Measurements from ENCODE around the gene PSMA5.

The PSMA5 gene

DNA sequence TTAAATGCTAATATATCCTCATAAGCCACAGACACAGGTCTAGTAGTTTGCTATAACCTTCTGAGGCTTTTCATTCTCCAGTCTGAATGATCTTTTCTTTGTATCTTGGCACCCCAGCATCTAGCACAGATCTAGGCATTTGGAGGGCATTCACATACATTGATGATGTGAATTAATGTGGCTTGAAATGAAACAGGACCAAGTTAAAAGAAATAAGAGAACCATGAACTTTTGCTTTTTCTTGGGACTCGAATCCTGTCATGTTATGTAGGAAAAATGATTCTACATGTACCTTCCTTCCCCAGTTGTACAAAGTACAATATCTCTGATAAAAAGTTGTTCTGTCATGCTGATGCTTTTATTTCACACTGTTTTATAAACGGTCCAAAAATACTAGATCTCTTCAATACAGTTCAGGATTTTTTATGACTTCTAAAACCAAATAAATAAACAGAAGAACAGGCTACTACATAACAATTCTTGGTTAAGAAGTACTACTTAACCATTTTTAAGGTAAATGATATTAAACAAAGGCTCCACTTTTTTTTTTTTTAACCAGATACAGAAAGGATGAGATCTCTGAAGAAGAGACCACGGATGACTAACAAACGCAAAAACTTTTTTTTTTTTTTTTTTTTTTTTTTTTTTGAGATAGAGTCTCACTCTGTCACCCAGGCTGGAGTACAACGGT lies 31.5 kb downstream of the PSMA5 start:
- TF ChIP-seq, protein P1, sequence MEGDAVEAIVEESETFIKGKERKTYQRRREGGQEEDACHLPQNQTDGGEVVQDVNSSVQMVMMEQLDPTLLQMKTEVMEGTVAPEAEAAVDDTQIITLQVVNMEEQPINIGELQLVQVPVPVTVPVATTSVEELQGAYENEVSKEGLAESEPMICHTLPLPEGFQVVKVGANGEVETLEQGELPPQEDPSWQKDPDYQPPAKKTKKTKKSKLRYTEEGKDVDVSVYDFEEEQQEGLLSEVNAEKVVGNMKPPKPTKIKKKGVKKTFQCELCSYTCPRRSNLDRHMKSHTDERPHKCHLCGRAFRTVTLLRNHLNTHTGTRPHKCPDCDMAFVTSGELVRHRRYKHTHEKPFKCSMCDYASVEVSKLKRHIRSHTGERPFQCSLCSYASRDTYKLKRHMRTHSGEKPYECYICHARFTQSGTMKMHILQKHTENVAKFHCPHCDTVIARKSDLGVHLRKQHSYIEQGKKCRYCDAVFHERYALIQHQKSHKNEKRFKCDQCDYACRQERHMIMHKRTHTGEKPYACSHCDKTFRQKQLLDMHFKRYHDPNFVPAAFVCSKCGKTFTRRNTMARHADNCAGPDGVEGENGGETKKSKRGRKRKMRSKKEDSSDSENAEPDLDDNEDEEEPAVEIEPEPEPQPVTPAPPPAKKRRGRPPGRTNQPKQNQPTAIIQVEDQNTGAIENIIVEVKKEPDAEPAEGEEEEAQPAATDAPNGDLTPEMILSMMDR (IDR thresholded peaks at IDR 0.05), result no peak
- TF ChIP-seq ZFX (IDR thresholded peaks at IDR 0.05; ENCODE audit: borderline replicate concordance), result no peak
- H3K27ac ChIP-seq, result no peak overlapping the region

DNA sequence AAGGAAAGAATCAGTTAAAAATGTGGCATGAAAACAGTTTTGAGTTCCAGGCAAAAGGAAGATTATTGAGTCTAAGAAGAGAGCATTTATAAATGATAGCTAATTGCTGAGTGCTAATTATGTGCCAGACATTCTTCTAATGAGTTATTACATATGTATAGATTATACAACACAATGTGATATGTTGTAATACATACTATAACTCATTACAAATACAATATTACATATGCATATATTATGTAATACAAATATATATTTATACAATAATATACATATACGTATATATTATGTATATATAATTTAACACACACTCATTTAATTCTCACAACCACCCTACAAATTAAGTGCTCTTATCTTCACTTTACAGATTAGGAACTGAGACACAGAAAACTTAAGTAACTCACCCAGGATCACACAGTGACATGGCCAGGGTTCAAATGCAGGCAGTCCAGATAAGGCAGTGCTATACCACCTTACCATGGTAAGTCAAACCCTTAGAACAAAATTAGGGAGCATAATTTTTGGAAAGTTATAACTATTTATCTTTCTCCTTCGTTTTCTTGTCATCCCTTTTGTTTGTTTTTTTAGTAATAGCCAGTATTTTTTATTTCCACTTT lies 32.5 kb downstream of the PSMA5 start:
- peak overlapping the region; percentile 72 for H3K27ac ChIP-seq
- TF ChIP-seq, protein P1 (IDR thresholded peaks at IDR 0.05), result no peak
- TF ChIP-seq ZFX (IDR thresholded peaks at IDR 0.05; ENCODE audit: borderline replicate concordance), result no peak

DNA sequence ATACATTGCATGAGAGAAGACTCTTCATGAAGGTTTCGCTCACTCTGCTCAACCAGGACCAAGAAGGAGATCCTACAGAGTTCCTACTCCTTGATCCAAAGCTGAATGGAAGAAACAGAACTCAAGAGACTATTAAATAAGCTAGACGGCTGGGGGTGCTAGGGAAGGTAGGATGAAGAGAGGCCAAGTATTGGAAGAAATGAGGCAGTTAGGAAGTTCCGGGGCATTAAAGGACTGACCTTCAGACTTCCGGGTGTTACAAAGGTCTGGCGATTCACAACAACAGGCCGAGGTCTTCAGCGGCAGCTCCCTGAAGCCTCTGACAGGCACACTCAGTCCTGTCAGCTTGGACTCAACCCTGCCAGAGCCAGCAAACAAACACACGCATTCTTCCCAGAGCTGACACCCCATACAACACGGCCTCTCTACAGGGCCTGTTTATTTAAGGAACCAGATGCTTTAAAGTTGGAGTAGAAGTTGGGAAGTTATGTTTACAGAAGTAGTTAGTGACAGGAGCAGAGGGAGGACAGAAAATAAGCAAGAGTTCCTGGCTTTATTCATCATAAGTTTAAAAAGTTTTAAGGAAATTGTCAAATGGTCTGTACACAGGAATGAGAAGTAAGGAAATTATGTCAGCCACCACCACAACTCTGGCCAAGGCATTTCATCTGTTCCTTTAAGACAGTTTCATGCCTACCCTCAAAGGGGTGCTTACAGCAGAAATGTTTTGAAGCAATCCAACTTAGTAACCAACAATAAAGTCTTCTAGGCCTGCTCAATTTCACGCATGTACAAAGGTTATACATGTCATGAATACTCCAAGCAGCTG lies 33.2 kb downstream of the PSMA5 start:
- H3K27ac ChIP-seq, result peak overlapping the region; percentile 72
- no peak for TF ChIP-seq ZFX (IDR thresholded peaks at IDR 0.05; ENCODE audit: borderline replicate concordance)
- TF ChIP-seq, protein P1 (IDR thresholded peaks at IDR 0.05), result no peak

DNA sequence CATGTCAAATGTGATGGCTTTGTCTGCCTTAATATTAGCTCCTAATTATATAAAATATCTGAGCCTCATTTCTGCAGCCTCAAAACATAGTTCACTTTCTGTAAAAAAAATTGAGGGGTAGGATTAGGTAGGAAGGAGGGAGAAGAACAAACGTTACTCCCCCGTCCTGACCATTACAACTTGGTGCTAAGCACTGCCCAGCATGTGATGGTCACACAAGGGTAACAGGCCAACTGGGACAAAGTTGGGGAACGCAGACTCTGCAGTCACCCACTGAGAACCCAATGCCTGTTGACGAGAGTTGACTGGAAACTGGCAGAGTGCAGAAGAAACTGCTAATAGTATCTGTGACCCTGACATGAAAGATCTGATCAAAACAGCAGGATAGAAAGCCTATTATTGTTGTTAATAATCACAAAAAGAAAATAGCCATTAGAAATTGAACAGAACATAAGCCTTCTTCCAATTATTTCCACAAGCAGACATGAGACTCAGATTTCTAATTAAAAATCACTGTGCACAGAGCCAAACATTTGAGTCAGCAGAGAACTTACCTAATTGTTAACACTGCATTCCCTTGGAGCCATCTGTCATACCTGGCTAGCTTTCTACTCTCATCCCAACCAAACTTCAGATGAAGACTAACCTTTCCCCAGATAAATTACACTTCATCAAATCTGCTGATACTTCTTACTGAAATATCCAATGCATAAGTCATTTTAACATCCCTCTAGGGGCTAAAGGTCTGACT lies 34.0 kb downstream of the PSMA5 start:
- TF ChIP-seq ZFX (IDR thresholded peaks at IDR 0.05; ENCODE audit: borderline replicate concordance), result no peak
- TF ChIP-seq, protein P1 (IDR thresholded peaks at IDR 0.05), result no peak
- peak overlapping the region; percentile 72 for H3K27ac ChIP-seq

DNA sequence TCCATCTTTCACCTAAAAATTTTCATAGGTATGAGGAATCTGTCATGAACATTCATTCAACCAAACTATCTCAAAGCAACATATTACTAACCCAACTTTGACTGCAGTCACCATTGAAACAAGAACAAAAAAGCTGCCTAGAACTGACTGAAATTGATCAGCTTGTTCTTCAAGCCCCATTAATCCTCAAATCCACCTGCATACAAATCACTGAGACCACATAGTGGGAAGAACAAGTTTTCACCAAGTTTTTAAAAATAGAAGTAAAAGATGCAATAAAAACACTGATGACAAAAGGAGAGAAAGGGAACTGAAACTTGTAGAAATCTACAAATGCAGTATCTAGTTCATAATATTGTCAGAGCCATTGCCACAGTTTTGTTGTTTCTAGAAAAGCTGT lies 34.6 kb downstream of the PSMA5 start:
- H3K27ac ChIP-seq, result no peak overlapping the region
- TF ChIP-seq, protein P1 (IDR thresholded peaks at IDR 0.05), result no peak
- TF ChIP-seq ZFX (IDR thresholded peaks at IDR 0.05; ENCODE audit: borderline replicate concordance), result no peak

DNA sequence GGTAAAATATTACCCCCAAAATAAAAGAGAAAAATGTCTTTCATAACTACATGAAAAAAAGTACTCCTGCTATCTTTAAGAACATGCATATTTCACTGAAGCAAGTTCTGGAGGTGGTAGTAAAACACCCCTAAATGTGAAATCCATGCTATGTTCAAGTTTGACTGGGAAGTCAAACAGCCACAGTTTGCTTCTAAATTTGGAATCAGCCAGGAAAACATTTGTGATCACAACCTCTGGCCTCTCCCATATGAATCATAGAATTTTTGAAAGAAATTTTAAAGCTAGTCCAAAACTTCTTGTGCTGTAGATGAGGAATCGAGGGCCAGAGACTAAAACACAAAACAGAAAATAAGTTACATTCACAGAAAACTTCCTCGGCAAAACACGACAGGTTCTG lies 35.1 kb downstream of the PSMA5 start:
- no peak overlapping the region for H3K27ac ChIP-seq
- TF ChIP-seq, protein P1 (IDR thresholded peaks at IDR 0.05), result no peak
- TF ChIP-seq ZFX (IDR thresholded peaks at IDR 0.05; ENCODE audit: borderline replicate concordance), result no peak

Measured in 22Rv1 (cell line).